HL-60 (cell line): Measurements from ENCODE around the gene MNS1.

Experiments used
- POLR2AphosphoS5 ChIP-seq: IDR thresholded peaks from 2 replicates; pipeline ENCODE4 v1.6.1; 2012; ENCODE audit warnings: low read depth
- TF ChIP-seq, protein P1 (sequence below): IDR thresholded peaks from one replicate; pipeline ENCODE4 v1.5.1; 2011; ENCODE audit warnings: low read length, control low read depth, inconsistent platforms; ENCODE audit not compliant: insufficient read depth
- TF ChIP-seq, protein P2 (sequence below): IDR thresholded peaks from 2 replicates; pipeline ENCODE4 v1.6.1; 2012; ENCODE audit warnings: low read depth; ENCODE audit not compliant: insufficient replicate concordance

DNA sequence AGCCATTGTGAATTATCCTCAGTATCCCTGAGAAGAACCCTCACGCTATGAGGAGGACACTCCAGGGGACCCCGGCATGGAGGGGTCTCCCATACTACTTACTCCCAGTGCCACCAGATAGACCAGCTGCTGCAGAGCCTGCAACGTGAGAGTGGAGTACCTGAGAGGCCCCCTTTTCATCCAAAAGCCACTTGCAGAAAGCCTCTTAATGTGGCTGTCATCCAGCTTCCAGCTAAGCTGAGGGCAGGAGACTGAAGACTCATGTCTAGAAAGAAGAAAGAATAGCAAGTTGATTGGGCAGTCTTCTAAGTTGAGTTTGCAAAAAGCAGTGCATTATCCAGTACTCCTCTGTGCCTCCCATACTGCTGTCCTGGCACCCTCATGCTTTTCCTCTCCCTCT lies 27.3 kb upstream of the MNS1 start:
- TF ChIP-seq, protein P1, sequence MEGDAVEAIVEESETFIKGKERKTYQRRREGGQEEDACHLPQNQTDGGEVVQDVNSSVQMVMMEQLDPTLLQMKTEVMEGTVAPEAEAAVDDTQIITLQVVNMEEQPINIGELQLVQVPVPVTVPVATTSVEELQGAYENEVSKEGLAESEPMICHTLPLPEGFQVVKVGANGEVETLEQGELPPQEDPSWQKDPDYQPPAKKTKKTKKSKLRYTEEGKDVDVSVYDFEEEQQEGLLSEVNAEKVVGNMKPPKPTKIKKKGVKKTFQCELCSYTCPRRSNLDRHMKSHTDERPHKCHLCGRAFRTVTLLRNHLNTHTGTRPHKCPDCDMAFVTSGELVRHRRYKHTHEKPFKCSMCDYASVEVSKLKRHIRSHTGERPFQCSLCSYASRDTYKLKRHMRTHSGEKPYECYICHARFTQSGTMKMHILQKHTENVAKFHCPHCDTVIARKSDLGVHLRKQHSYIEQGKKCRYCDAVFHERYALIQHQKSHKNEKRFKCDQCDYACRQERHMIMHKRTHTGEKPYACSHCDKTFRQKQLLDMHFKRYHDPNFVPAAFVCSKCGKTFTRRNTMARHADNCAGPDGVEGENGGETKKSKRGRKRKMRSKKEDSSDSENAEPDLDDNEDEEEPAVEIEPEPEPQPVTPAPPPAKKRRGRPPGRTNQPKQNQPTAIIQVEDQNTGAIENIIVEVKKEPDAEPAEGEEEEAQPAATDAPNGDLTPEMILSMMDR: no peak
- no peak for TF ChIP-seq POLR2AphosphoS5
- TF ChIP-seq, protein P2, sequence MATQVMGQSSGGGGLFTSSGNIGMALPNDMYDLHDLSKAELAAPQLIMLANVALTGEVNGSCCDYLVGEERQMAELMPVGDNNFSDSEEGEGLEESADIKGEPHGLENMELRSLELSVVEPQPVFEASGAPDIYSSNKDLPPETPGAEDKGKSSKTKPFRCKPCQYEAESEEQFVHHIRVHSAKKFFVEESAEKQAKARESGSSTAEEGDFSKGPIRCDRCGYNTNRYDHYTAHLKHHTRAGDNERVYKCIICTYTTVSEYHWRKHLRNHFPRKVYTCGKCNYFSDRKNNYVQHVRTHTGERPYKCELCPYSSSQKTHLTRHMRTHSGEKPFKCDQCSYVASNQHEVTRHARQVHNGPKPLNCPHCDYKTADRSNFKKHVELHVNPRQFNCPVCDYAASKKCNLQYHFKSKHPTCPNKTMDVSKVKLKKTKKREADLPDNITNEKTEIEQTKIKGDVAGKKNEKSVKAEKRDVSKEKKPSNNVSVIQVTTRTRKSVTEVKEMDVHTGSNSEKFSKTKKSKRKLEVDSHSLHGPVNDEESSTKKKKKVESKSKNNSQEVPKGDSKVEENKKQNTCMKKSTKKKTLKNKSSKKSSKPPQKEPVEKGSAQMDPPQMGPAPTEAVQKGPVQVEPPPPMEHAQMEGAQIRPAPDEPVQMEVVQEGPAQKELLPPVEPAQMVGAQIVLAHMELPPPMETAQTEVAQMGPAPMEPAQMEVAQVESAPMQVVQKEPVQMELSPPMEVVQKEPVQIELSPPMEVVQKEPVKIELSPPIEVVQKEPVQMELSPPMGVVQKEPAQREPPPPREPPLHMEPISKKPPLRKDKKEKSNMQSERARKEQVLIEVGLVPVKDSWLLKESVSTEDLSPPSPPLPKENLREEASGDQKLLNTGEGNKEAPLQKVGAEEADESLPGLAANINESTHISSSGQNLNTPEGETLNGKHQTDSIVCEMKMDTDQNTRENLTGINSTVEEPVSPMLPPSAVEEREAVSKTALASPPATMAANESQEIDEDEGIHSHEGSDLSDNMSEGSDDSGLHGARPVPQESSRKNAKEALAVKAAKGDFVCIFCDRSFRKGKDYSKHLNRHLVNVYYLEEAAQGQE: no peak
